HepG2 (cell line): ENCODE measurements around the gene RTEL1. TPM values are rescaled to one million over a fixed set of nuclear protein-coding genes. Genes with fewer than 3 reads are reported as not detected.

Source experiments
- ADNP ChIP-seq: sonication (generic); formaldehyde crosslinking; IDR thresholded peaks from 2 replicates; pipeline ENCODE4 v1.4.0; 2020; ENCODE audit warnings: missing genetic modification reagents
- GABPA ChIP-seq, 2 experiments: IDR thresholded peaks; 2 replicates each; pipeline ENCODE4 v1.6.1; 2011 to 2016; ENCODE audit warnings: low read depth in 2 of 2, low read length in 1 of 2, missing biosample characterization in 1 of 2, missing genetic modification characterization in 1 of 2
- GTF3A ChIP-seq: sonication (generic); formaldehyde crosslinking; conservative IDR thresholded peaks from 2 replicates; pipeline ENCODE4 v1.4.0; 2020; ENCODE audit warnings: mild to moderate bottlenecking, missing genetic modification reagents
- HNF1A ChIP-seq, 2 experiments: sonication (generic) in 1 of 2; formaldehyde crosslinking in 1 of 2; IDR thresholded peaks; 2 replicates each; pipeline versions ENCODE4 v1.4.0 to v1.6.1; 2016 to 2020; ENCODE audit warnings: borderline replicate concordance in 1 of 2, low read depth in 1 of 2, mild to moderate bottlenecking in 1 of 2, missing genetic modification reagents in 1 of 2
- KDM4B ChIP-seq: sonication (generic); formaldehyde crosslinking; IDR thresholded peaks from 2 replicates; pipeline ENCODE4 v1.4.0; 2020; ENCODE audit warnings: missing genetic modification reagents
- MED13 ChIP-seq: sonication (generic); formaldehyde crosslinking; IDR thresholded peaks from 2 replicates; pipeline ENCODE4 v1.5.0; 2020; ENCODE audit warnings: missing genetic modification reagents
- NAIF1 ChIP-seq: sonication (generic); formaldehyde crosslinking; IDR thresholded peaks from 2 replicates; pipeline ENCODE4 v1.5.0; 2020; ENCODE audit warnings: mild to moderate bottlenecking, missing genetic modification reagents, borderline replicate concordance
- NRL ChIP-seq: sonication (generic); formaldehyde crosslinking; IDR thresholded peaks from 2 replicates; pipeline ENCODE4 v1.5.0; 2020; ENCODE audit warnings: missing genetic modification reagents, mild to moderate bottlenecking, moderate library complexity, borderline replicate concordance
- REXO4 ChIP-seq: sonication (generic); formaldehyde crosslinking; IDR thresholded peaks from 2 replicates; pipeline ENCODE4 v1.8.0; 2022; ENCODE audit warnings: missing genetic modification reagents, mild to moderate bottlenecking, borderline replicate concordance
- RNF219 ChIP-seq: sonication (generic); formaldehyde crosslinking; IDR thresholded peaks from 2 replicates; pipeline ENCODE4 v1.5.0; 2020; ENCODE audit warnings: mild to moderate bottlenecking, missing genetic modification reagents
- ZFP37 ChIP-seq: sonication (generic); formaldehyde crosslinking; IDR thresholded peaks from 2 replicates; pipeline ENCODE4 v1.4.0; 2020; ENCODE audit warnings: missing genetic modification reagents, borderline replicate concordance
- ZNF362 ChIP-seq: sonication (generic); formaldehyde crosslinking; IDR thresholded peaks from 2 replicates; pipeline ENCODE4 v1.4.0; 2020; ENCODE audit warnings: missing genetic modification reagents, mild to moderate bottlenecking, borderline replicate concordance
- ZNF546 ChIP-seq: sonication (generic); formaldehyde crosslinking; conservative IDR thresholded peaks from 2 replicates; pipeline ENCODE4 v1.8.1; 2023; ENCODE audit warnings: mild to moderate bottlenecking, missing genetic modification reagents
- ZNF670 ChIP-seq: sonication (generic); formaldehyde crosslinking; IDR thresholded peaks from 2 replicates; pipeline ENCODE4 v1.8.0; 2022; ENCODE audit warnings: mild to moderate bottlenecking, missing genetic modification reagents, borderline replicate concordance
- polyA plus RNA-seq, 8 experiments: library from polyadenylated mRNA; depleted of rRNA in 3 of 8; stranded (reverse) in 7 of 8; unstranded in 1 of 8; fragments of >200 nt; fragmentation: Illumina TruSeq in 4 of 8; extraction: Trizol in 4 of 8; gene quantifications; 2 replicates each; pipeline versions ENCODE4 v1.2.1 to v1.2.3, GENCODE V29; 2011 to 2016; ENCODE audit warnings: low read depth in 4 of 8, missing spikeins in 1 of 8, mixed read lengths in 1 of 8; ENCODE audit not compliant: insufficient read depth in 1 of 8
- total RNA-seq, 5 experiments: library from RNA; depleted of rRNA; stranded (reverse); fragments of >200 nt; fragmentation: Illumina TruSeq; extraction: Trizol; gene quantifications; 2 replicates each; pipeline ENCODE4 v1.2.3, GENCODE V29; 2016; ENCODE audit warnings: low read depth in 1 of 5
- TF ChIP-seq, protein P1 (sequence below): sonication (generic); formaldehyde crosslinking; IDR thresholded peaks from 2 replicates; pipeline ENCODE4 v1.5.1; 2020; ENCODE audit warnings: missing genetic modification reagents, mild to moderate bottlenecking, borderline replicate concordance

RTEL1 gene
- total and polyA plus RNA-seq, 2 of the 13 experiments (the other 11 are each of a cell fraction or from before 2014, with no cell fraction given): 21.8 to 36.4 TPM

DNA sequence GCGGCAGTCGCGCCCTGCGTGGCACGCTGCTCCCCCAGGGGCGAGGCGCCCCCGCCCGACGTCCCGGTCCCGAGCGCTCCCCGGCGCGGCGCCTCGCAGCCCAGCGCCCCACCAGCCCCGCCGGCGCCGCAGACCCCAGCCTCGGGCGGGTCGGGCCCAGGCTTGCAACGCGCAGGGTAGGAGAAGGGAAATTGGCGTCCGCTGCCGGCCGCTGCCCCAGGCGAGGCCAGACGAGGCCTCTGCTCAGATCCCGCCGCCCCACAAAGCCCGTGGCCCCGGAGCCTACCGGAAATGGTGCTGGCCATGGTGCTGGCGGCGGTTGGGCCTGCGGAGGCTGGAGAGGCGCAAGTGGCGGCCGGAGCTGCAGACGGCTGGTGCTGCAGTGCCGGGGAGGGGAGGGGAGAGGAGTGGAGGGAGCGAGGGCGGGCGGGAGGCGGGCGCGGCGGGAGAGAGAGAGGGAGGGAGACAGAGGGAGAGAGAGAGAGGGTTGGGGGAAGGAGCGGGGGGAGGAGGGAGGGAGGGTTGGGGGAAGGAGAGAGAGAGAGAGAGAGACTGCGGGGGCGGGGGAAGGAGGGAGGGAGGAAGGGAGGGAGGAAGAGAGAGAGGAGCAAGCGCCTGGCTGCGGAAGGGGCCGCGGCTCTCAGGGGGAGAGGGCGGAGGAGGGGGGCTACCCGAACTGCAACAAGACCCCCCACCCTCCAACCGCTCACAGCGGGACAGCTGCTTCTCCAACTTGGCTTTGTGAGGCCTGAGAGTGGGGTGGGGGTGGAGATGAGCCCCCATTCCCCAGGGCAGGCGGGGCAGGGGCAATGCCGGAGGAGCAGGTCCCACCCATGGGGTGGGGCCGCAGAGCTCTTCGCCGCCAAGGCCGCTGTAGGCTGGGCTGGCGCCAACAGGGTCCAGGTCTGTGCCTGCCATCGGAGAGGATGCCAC, 4.8 kb upstream of the RTEL1 start, which contains the start of gene STMN3 (continued):
- TF ChIP-seq HNF1A (IDR thresholded peaks at IDR 0.05; ENCODE audit: low read depth) (no peak), HNF1A (CRISPR knock-in tag; IDR thresholded peaks at IDR 0.05; ENCODE audit: borderline replicate concordance) (peak; percentile 76), NRL (peak; percentile 85; the same call in 1 of the 2 replicates), ZNF670 (CRISPR knock-in tag) (peak; percentile 94; the same call in 1 of the 2 replicates), MED13 (CRISPR knock-in tag) (peak; percentile 97), ADNP (CRISPR knock-in tag) (no peak), ZFP37 (CRISPR knock-in tag) (peak; percentile 99), GABPA (IDR thresholded peaks at IDR 0.05; ENCODE audit: low read depth, low read length) (peak; percentile 72), GABPA (CRISPR knock-in tag; IDR thresholded peaks at IDR 0.05; ENCODE audit: low read depth) (peak; percentile 88), ZNF546 (CRISPR knock-in tag) (peak; percentile 99), ZNF362 (CRISPR knock-in tag) (peak; percentile 71), RNF219 (no peak), NAIF1 (CRISPR knock-in tag) (peak; percentile 60; the same call in 1 of the 2 replicates), REXO4 (CRISPR knock-in tag) (peak; percentile 96), KDM4B (peak; percentile 100), GTF3A (CRISPR knock-in tag) (0 out of 2 replicates have a peak, but pooled peaks have one; percentile 85)
- TF ChIP-seq, protein P1, sequence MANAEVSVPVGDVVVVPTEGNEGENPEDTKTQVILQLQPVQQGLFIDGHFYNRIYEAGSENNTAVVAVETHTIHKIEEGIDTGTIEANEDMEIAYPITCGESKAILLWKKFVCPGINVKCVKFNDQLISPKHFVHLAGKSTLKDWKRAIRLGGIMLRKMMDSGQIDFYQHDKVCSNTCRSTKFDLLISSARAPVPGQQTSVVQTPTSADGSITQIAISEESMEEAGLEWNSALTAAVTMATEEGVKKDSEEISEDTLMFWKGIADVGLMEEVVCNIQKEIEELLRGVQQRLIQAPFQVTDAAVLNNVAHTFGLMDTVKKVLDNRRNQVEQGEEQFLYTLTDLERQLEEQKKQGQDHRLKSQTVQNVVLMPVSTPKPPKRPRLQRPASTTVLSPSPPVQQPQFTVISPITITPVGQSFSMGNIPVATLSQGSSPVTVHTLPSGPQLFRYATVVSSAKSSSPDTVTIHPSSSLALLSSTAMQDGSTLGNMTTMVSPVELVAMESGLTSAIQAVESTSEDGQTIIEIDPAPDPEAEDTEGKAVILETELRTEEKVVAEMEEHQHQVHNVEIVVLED (CRISPR knock-in tag): peak; percentile 58; the same call in 1 of the 2 replicates
